ENCODE measurements around the gene PPP2R3B.
"Not testable (repeated sequence)": the region's sequence is repeated elsewhere in the genome, so short reads cannot be mapped to it uniquely, and the experiment has no call there.

The PPP2R3B gene

GRCh38 chrX:334971-335757, 51.5 kb downstream of the PPP2R3B start:
- no peak for DNase-seq

- DNase-seq: no peak
Measured at GRCh38 chrX:334331-334891, 52.3 kb downstream of the PPP2R3B start.

GRCh38 chrX:333611-334311, 52.9 kb downstream of the PPP2R3B start:
- DNase-seq: no peak

- DNase-seq: no peak
Measured at GRCh38 chrX:332916-333610, 53.6 kb downstream of the PPP2R3B start.

- no peak for DNase-seq
Measured at GRCh38 chrX:332496-332860, 54.2 kb downstream of the PPP2R3B start.

- DNase-seq: no peak
Measured at GRCh38 chrX:331825-332495, 54.7 kb downstream of the PPP2R3B start.

- no peak for DNase-seq
Measured at GRCh38 chrX:331151-331824, 55.4 kb downstream of the PPP2R3B start.

GRCh38 chrX:330726-331150, 56.0 kb downstream of the PPP2R3B start:
- no peak for DNase-seq

GRCh38 chrX:330141-330725, 56.5 kb downstream of the PPP2R3B start:
- DNase-seq: not testable (repeated sequence)

GRCh38 chrX:329291-329910, 57.3 kb downstream of the PPP2R3B start:
- no peak for DNase-seq

- DNase-seq: no peak
Measured at GRCh38 chrX:327660-328126, 59.0 kb downstream of the PPP2R3B start.

GRCh38 chrX:324664-325063, 62.0 kb downstream of the PPP2R3B start:
- not testable (repeated sequence) for DNase-seq

- no peak for DNase-seq
Measured at GRCh38 chrX:323721-324628, 62.7 kb downstream of the PPP2R3B start.

GRCh38 chrX:320126-320783, 66.5 kb downstream of the PPP2R3B start:
- DNase-seq: no peak

GRCh38 chrX:319579-320125, 67.1 kb downstream of the PPP2R3B start:
- DNase-seq: no peak

- no peak for DNase-seq
Measured at GRCh38 chrX:318739-319578, 67.7 kb downstream of the PPP2R3B start, which contains the start of gene GTPBP6. TSS of gene GTPBP6 (minus strand) at chrX:318796. CDS start at chrX:318787, 9 bp downstream.

- no peak for DNase-seq
Measured at GRCh38 chrX:318068-318738, 68.5 kb downstream of the PPP2R3B start.
